ENCODE results near the gene MEF2C.

MEF2C gene

GRCh38 chr5:88761939-88762338 lies 121.0 kb downstream of the MEF2C start:
- peaks cover 51% of the 10 kb centered on the region for H3K36me3 Mint-ChIP-seq
- H3K27me3 Mint-ChIP-seq, result no peaks in the 10 kb centered on the region
- no peak overlapping the region for H3K4me3 Mint-ChIP-seq
- ATAC-seq, result no peak
- H3K9me3 Mint-ChIP-seq, result no peaks in the 10 kb centered on the region
- peaks cover 37% of the 10 kb centered on the region for H3K4me1 Mint-ChIP-seq
- H3K27ac Mint-ChIP-seq, result peak overlapping the region; percentile 74

GRCh38 chr5:88761269-88761850 lies 121.6 kb downstream of the MEF2C start:
- peaks cover 37% of the 10 kb centered on the region for H3K4me1 Mint-ChIP-seq
- no peak overlapping the region for H3K4me3 Mint-ChIP-seq
- H3K36me3 Mint-ChIP-seq, result peaks cover 51% of the 10 kb centered on the region
- peak overlapping the region; percentile 74 for H3K27ac Mint-ChIP-seq
- no peaks in the 10 kb centered on the region for H3K27me3 Mint-ChIP-seq
- H3K9me3 Mint-ChIP-seq, result no peaks in the 10 kb centered on the region
- ATAC-seq, result no peak

GRCh38 chr5:88760527-88760926 lies 122.5 kb downstream of the MEF2C start:
- Mint-ChIP-seq H3K4me3 (no peak overlapping the region), H3K9me3 (no peaks in the 10 kb centered on the region), H3K4me1 (peaks cover 37% of the 10 kb centered on the region), H3K27ac (peak overlapping the region; percentile 74), H3K36me3 (peaks cover 45% of the 10 kb centered on the region), H3K27me3 (no peaks in the 10 kb centered on the region)
- no peak for ATAC-seq

- Mint-ChIP-seq H3K27me3 (no peaks in the 10 kb centered on the region), H3K9me3 (no peaks in the 10 kb centered on the region), H3K27ac (peak overlapping the region; percentile 51), H3K4me3 (no peak overlapping the region), H3K36me3 (peaks cover 55% of the 10 kb centered on the region), H3K4me1 (peaks cover 47% of the 10 kb centered on the region)
- no peak for ATAC-seq
These were observed 124.4 kb downstream of the MEF2C start for GRCh38 chr5:88758591-88758990.

- no peak overlapping the region for H3K4me3 Mint-ChIP-seq
- ATAC-seq, result no peak
- peaks cover 59% of the 10 kb centered on the region for H3K36me3 Mint-ChIP-seq
- no peaks in the 10 kb centered on the region for H3K27me3 Mint-ChIP-seq
- peaks cover 47% of the 10 kb centered on the region for H3K4me1 Mint-ChIP-seq
- H3K9me3 Mint-ChIP-seq, result no peaks in the 10 kb centered on the region
- peak overlapping the region; percentile 51 for H3K27ac Mint-ChIP-seq
These were observed 124.8 kb downstream of the MEF2C start for GRCh38 chr5:88758184-88758583.

- Mint-ChIP-seq H3K36me3 (peaks cover 61% of the 10 kb centered on the region), H3K4me3 (no peak overlapping the region)
- no peak for ATAC-seq
These were observed 126.0 kb downstream of the MEF2C start for GRCh38 chr5:88756953-88757352.

GRCh38 chr5:88748666-88749065 lies 134.3 kb downstream of the MEF2C start:
- Mint-ChIP-seq H3K36me3 (peaks cover 70% of the 10 kb centered on the region), H3K4me1 (peaks cover 37% of the 10 kb centered on the region), H3K27ac (no peak overlapping the region), H3K27me3 (no peaks in the 10 kb centered on the region), H3K9me3 (no peaks in the 10 kb centered on the region), H3K4me3 (no peak overlapping the region)
- no peak for ATAC-seq

More at GRCh38 chr5:88756953-88757352, 126.0 kb downstream of the MEF2C start:
- Mint-ChIP-seq H3K27me3 (no peaks in the 10 kb centered on the region), H3K9me3 (no peaks in the 10 kb centered on the region), H3K4me1 (peaks cover 42% of the 10 kb centered on the region), H3K27ac (peak overlapping the region; percentile 51)

GRCh38 chr5:88746438-88746882 lies 136.5 kb downstream of the MEF2C start:
- no peaks in the 10 kb centered on the region for H3K9me3 Mint-ChIP-seq
- no peak overlapping the region for H3K4me3 Mint-ChIP-seq
- H3K27me3 Mint-ChIP-seq, result no peaks in the 10 kb centered on the region
- H3K36me3 Mint-ChIP-seq, result peaks cover 66% of the 10 kb centered on the region
- peaks cover 38% of the 10 kb centered on the region for H3K4me1 Mint-ChIP-seq
- peak overlapping the region; percentile 72 for H3K27ac Mint-ChIP-seq
- peak; percentile 78 for ATAC-seq

- no peak overlapping the region for H3K4me3 Mint-ChIP-seq
- peaks cover 45% of the 10 kb centered on the region for H3K4me1 Mint-ChIP-seq
- H3K27me3 Mint-ChIP-seq, result no peaks in the 10 kb centered on the region
- peaks cover 68% of the 10 kb centered on the region for H3K36me3 Mint-ChIP-seq
- H3K27ac Mint-ChIP-seq, result peak overlapping the region; percentile 72
- no peak for ATAC-seq
- no peaks in the 10 kb centered on the region for H3K9me3 Mint-ChIP-seq
These were observed 137.8 kb downstream of the MEF2C start for GRCh38 chr5:88745093-88745696.

GRCh38 chr5:88743231-88743834 lies 139.7 kb downstream of the MEF2C start:
- peak overlapping the region; percentile 72 for H3K27ac Mint-ChIP-seq

GRCh38 chr5:88741964-88742363 lies 141.0 kb downstream of the MEF2C start:
- ATAC-seq, result peak; percentile 51
- Mint-ChIP-seq H3K9me3 (no peaks in the 10 kb centered on the region), H3K36me3 (peaks cover 74% of the 10 kb centered on the region), H3K4me1 (peaks cover 71% of the 10 kb centered on the region), H3K27ac (peak overlapping the region; percentile 92), H3K27me3 (no peaks in the 10 kb centered on the region), H3K4me3 (peak overlapping the region; percentile 32)

More at GRCh38 chr5:88743231-88743834, 139.7 kb downstream of the MEF2C start:
- Mint-ChIP-seq H3K4me1 (peaks cover 57% of the 10 kb centered on the region), H3K9me3 (no peaks in the 10 kb centered on the region), H3K36me3 (peaks cover 65% of the 10 kb centered on the region), H3K27me3 (no peaks in the 10 kb centered on the region), H3K4me3 (no peak overlapping the region)
- no peak for ATAC-seq

GRCh38 chr5:88740604-88741185 lies 142.3 kb downstream of the MEF2C start:
- Mint-ChIP-seq H3K4me1 (peaks cover 70% of the 10 kb centered on the region), H3K9me3 (no peaks in the 10 kb centered on the region), H3K4me3 (no peak overlapping the region), H3K36me3 (peaks cover 72% of the 10 kb centered on the region), H3K27ac (peak overlapping the region; percentile 92), H3K27me3 (no peaks in the 10 kb centered on the region)
- no peak for ATAC-seq

GRCh38 chr5:88736494-88736893 lies 146.5 kb downstream of the MEF2C start:
- peak; percentile 71 for ATAC-seq
- Mint-ChIP-seq H3K4me3 (no peak overlapping the region), H3K9me3 (no peaks in the 10 kb centered on the region), H3K27me3 (no peaks in the 10 kb centered on the region), H3K4me1 (peaks cover 87% of the 10 kb centered on the region), H3K27ac (peak overlapping the region; percentile 97), H3K36me3 (peaks cover 55% of the 10 kb centered on the region)

GRCh38 chr5:88734983-88735382 lies 148.0 kb downstream of the MEF2C start:
- no peak overlapping the region for H3K4me3 Mint-ChIP-seq
- H3K4me1 Mint-ChIP-seq, result peaks cover 75% of the 10 kb centered on the region
- no peaks in the 10 kb centered on the region for H3K9me3 Mint-ChIP-seq
- H3K36me3 Mint-ChIP-seq, result peaks cover 46% of the 10 kb centered on the region
- peak overlapping the region; percentile 97 for H3K27ac Mint-ChIP-seq
- ATAC-seq, result no peak
- H3K27me3 Mint-ChIP-seq, result no peaks in the 10 kb centered on the region

- H3K27ac Mint-ChIP-seq, result peak overlapping the region; percentile 97
- peak; percentile 87 for ATAC-seq
- peaks cover 49% of the 10 kb centered on the region for H3K36me3 Mint-ChIP-seq
- no peaks in the 10 kb centered on the region for H3K27me3 Mint-ChIP-seq
- H3K4me3 Mint-ChIP-seq, result peak overlapping the region; percentile 28
- H3K4me1 Mint-ChIP-seq, result peaks cover 75% of the 10 kb centered on the region
- H3K9me3 Mint-ChIP-seq, result no peaks in the 10 kb centered on the region
These were observed 148.8 kb downstream of the MEF2C start for GRCh38 chr5:88734191-88734640.

Data from stimulated activated memory B cell treated with anti-CD40 and anti-IgM and Interleukin-4, amounts not matched to agents 10 μg/mL and 1 μg/mL and 100 μg/mL, for 72 hours (primary cell).